K562 (cell line): Measurements from ENCODE around the gene MSRB3. TPM values are rescaled to one million over a fixed set of nuclear protein-coding genes. Genes with fewer than 3 reads are reported as not detected.

ENCODE experiments used
- ATAC-seq: fragments of 200-7000 bp; cut with Tn5 transposase; 3 replicates; pipeline ENCODE4 v1.9.1; 2020; ENCODE audit warnings: moderate library complexity
- BruUV-seq: library from RNA; stranded (reverse); fragments of 400-500 nt; replicated peaks from 2 replicates; lab custom pipeline; 2021; lab: Mats Ljungman, UMichigan
- CTCF ChIA-PET: fragments of 300-600 bp; formaldehyde crosslinking; extraction: SDS; loops from one replicate; lab custom pipeline; 2021; ENCODE audit warnings: low intra/inter-chr PET ratio; lab: Yijun Ruan, JAX
- POLR2A ChIA-PET: fragments of 300-600, 350-650 bp; sonication (Branson Sonifier 250); formaldehyde crosslinking; extraction: SDS; loops from one replicate; lab custom pipeline; 2021; ENCODE audit warnings: antibody characterized with exemption, inconsistent platforms; lab: Yijun Ruan, JAX
- DNase-seq, 4 experiments: peaks; one replicate each; pipeline versions ENCODE4 v3.0.0 to v3.0.0-alpha.2; 2011 to 2018; ENCODE audit warnings: low spot score in 3 of 4, mixed read lengths in 3 of 4; ENCODE audit errors: extremely low read depth in 1 of 4
- FAIRE-seq: peaks from 2 replicates; lab custom pipeline; 2011; peaks lifted over from hg19 to GRCh38; lab: Jason Lieb, UNC
- H2AFZ ChIP-seq: 2 replicates; pipeline ENCODE4 v1.6.0; 2011; ENCODE audit warnings: low read depth, low read length, control low read depth, inconsistent platforms
- H3K27ac ChIP-seq: fragments of 200-600 bp; 3 replicates; pipeline ENCODE4 v1.8.0; 2011; ENCODE audit warnings: low read depth, mild to moderate bottlenecking, control low read depth, inconsistent platforms, low read length, moderate library complexity, mixed read lengths; ENCODE audit errors: extremely low read depth
- H3K27me3 ChIP-seq, 2 experiments: fragments of 300-600 bp in 1 of 2; 2 replicates in 1 of 2; 3 replicates in 1 of 2; pipeline versions ENCODE4 v1.6.0 to v1.8.0; 2011; ENCODE audit warnings: inconsistent platforms in 2 of 2, low read length in 2 of 2, mild to moderate bottlenecking in 1 of 2, mixed read lengths in 1 of 2, moderate library complexity in 1 of 2; ENCODE audit not compliant: control insufficient read depth in 2 of 2, insufficient read depth in 2 of 2
- H3K36me3 ChIP-seq: fragments of 300-600 bp; 3 replicates; pipeline ENCODE4 v1.8.0; 2011; ENCODE audit warnings: mild to moderate bottlenecking, low read length, inconsistent platforms; ENCODE audit not compliant: control insufficient read depth, insufficient read depth
- H3K4me1 ChIP-seq, 2 experiments: fragments of 200-600 bp in 1 of 2; replicated peaks in 1 of 2; 2 replicates in 1 of 2; 3 replicates in 1 of 2; pipeline versions ENCODE4 v1.5.1 to v1.8.0; 2011; ENCODE audit warnings: inconsistent platforms in 2 of 2, low read length in 2 of 2, mild to moderate bottlenecking in 1 of 2, mixed read lengths in 1 of 2, moderate library complexity in 1 of 2; ENCODE audit not compliant: control insufficient read depth in 2 of 2, insufficient read depth in 2 of 2
- H3K4me2 ChIP-seq: 2 replicates; pipeline ENCODE4 v1.6.1; 2011; ENCODE audit warnings: low read length, control low read depth, inconsistent platforms, mixed read lengths; ENCODE audit not compliant: insufficient read depth
- H3K4me3 ChIP-seq: fragments of 200-600 bp; sonication (generic), shearing (Covaris generic); 2 replicates; pipeline ENCODE4 v1.5.1; 2016; ENCODE audit warnings: control low read depth, inconsistent platforms
- H3K79me2 ChIP-seq: fragments of 200-600 bp; 3 replicates; pipeline ENCODE4 v1.8.0; 2011; ENCODE audit warnings: low read length, inconsistent platforms; ENCODE audit not compliant: control insufficient read depth, insufficient read depth
- H3K9ac ChIP-seq, 2 experiments: 2 replicates each; pipeline versions ENCODE4 v1.6.0 to v1.6.1; 2011; ENCODE audit warnings: low read depth in 2 of 2, low read length in 2 of 2, control low read depth in 1 of 2, inconsistent platforms in 1 of 2, mild to moderate bottlenecking in 1 of 2, mixed read lengths in 1 of 2; ENCODE audit not compliant: insufficient read depth in 1 of 2
- H3K9me1 ChIP-seq: one replicate; pipeline ENCODE4 v1.6.0; 2011; ENCODE audit warnings: inconsistent platforms, mild to moderate bottlenecking, low read length, moderate library complexity; ENCODE audit not compliant: control insufficient read depth, insufficient read depth
- H3K9me3 ChIP-seq: replicated peaks from 2 replicates; pipeline ENCODE4 v1.5.1; 2011; ENCODE audit warnings: low read depth, low read length, inconsistent platforms; ENCODE audit not compliant: control insufficient read depth, insufficient read depth
- H4K20me1 ChIP-seq: replicated peaks from 2 replicates; pipeline ENCODE4 v1.6.1; 2011; ENCODE audit warnings: low read length, inconsistent platforms, mixed read lengths; ENCODE audit not compliant: control insufficient read depth, insufficient read depth
- ARID1B ChIP-seq: fragments of 450-650 bp; IDR thresholded peaks from 2 replicates; pipeline ENCODE4 v1.6.1; 2016; ENCODE audit warnings: antibody characterized with exemption, mild to moderate bottlenecking, inconsistent platforms
- DDX20 ChIP-seq: fragments of 450-650 bp; IDR thresholded peaks from 2 replicates; pipeline ENCODE4 v1.6.1; 2016; ENCODE audit warnings: missing genetic modification characterization, low read depth, mild to moderate bottlenecking, missing compliant biosample characterization, moderate library complexity
- RERE ChIP-seq: sonication (generic); formaldehyde crosslinking; IDR thresholded peaks from 2 replicates; pipeline ENCODE4 v1.8.0; 2023; ENCODE audit warnings: missing genetic modification reagents, mild to moderate bottlenecking, borderline replicate concordance
- SNIP1 ChIP-seq: fragments of 450-650 bp; IDR thresholded peaks from 2 replicates; pipeline ENCODE4 v1.7.1; 2017; ENCODE audit warnings: low read depth, mild to moderate bottlenecking
- WGBS: fragments of 100-300 bp; shearing (Covaris generic); methylation state at CpG from one replicate; pipeline ENCODE4 v1.1.6; 2016; ENCODE audit warnings: low coverage, mixed read lengths; ENCODE audit not compliant: insufficient coverage; ENCODE audit errors: missing lambda C conversion rate; 5-methylcytosine and 5-hydroxymethylcytosine counted together
- in situ Hi-C: fragments of 300-500 bp; cut with MboI; formaldehyde crosslinking; loops from 4 replicates; pipeline ENCODE4 v1.15.0; 2018; ENCODE audit warnings: inconsistent platforms, mixed read lengths
- intact Hi-C: fragments of 100-400 bp; cut with micrococcal nuclease; formaldehyde crosslinking; loops from 2 replicates; pipeline ENCODE4 v1.14.2; 2022
- polyA plus RNA-seq, 8 experiments: library from polyadenylated mRNA; depleted of rRNA in 4 of 8; stranded (reverse) in 5 of 8; unstranded in 3 of 8; fragments of >200 nt; fragmentation: Nextera tagmentation in 2 of 8; fragmentation: Illumina TruSeq in 1 of 8; extraction: Ambion mirVana in 2 of 8; extraction: Trizol in 1 of 8; gene quantifications; 2 replicates each; pipeline versions ENCODE4 v1.2.1 to v1.2.3, GENCODE V29; 2011 to 2014; ENCODE audit warnings: inconsistent platforms in 1 of 8, missing spikeins in 1 of 8
- total RNA-seq, 7 experiments: library from RNA; depleted of rRNA in 6 of 7; stranded (reverse); fragments of >200 nt in 6 of 7; fragmentation: Illumina TruSeq in 2 of 7; extraction: Trizol in 2 of 7; gene quantifications; 2 replicates each; pipeline versions ENCODE4 v1.2.1 to v1.2.3, GENCODE V29; 2011 to 2021; ENCODE audit warnings: low replicate concordance in 1 of 7
- TF ChIP-seq, protein P1 (sequence below): fragments of 450-650 bp; IDR thresholded peaks from 2 replicates; pipeline ENCODE4 v1.6.1; 2017; ENCODE audit warnings: antibody characterized with exemption, mild to moderate bottlenecking

MSRB3 gene
- total and polyA plus RNA-seq, 9 of the 15 experiments (the other 6 are each of a cell fraction or from before 2014, with no cell fraction given) = 0.04 TPM; not detected in 8

DNA sequence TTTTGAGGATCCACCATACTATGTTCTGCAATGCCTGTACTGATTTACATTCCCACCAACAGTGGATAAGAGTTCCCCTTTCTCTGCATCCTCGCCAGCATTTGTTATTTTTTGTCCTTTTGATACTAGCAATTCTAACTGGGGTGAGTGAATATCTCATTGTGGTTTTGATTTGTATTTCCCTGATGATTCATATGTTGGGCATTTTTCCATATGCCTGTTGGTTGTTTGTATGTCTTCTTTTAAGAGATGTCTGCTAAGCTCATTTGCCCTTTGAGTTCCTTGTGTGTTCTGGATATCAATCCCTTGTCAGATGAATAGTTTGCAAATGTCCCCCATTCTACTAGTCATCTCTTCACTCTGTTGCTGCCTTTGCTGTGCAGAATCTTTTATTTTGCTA, 49.0 kb upstream of the MSRB3 start:
- Histone ChIP-seq H3K9ac (no peak overlapping the region), H3K4me2 (no peak overlapping the region), H3K79me2 (peaks cover 5% of the 10 kb centered on the region; the same call in 2 of the 3 replicates), H3K9me3 (0 out of 2 replicates have a peak, but pooled peaks cover 3% of the 10 kb centered on the region), H3K27ac (no peak overlapping the region), H3K4me1 (no peaks in the 10 kb centered on the region), H4K20me1 (no peaks in the 10 kb centered on the region), H3K36me3 (peaks cover 11% of the 10 kb centered on the region; the same call in 2 of the 3 replicates), H3K27me3 (no peaks in the 10 kb centered on the region), H2AFZ (no peak overlapping the region), H3K4me3 (no peak overlapping the region), H3K9me1 (no peaks in the 10 kb centered on the region)
- 89% methylated on average over 1 of the region's 1 CpG for WGBS
- ChIA-PET POLR2A (no interaction called here), CTCF (no interaction called here)
- intact Hi-C loops (no loop called here), in situ Hi-C loops (no loop called here)
- ATAC-seq (no peak), DNase-seq (no peak), FAIRE-seq (no peak)
- no TSS peak for BruUV-seq
- TF ChIP-seq, protein P1, sequence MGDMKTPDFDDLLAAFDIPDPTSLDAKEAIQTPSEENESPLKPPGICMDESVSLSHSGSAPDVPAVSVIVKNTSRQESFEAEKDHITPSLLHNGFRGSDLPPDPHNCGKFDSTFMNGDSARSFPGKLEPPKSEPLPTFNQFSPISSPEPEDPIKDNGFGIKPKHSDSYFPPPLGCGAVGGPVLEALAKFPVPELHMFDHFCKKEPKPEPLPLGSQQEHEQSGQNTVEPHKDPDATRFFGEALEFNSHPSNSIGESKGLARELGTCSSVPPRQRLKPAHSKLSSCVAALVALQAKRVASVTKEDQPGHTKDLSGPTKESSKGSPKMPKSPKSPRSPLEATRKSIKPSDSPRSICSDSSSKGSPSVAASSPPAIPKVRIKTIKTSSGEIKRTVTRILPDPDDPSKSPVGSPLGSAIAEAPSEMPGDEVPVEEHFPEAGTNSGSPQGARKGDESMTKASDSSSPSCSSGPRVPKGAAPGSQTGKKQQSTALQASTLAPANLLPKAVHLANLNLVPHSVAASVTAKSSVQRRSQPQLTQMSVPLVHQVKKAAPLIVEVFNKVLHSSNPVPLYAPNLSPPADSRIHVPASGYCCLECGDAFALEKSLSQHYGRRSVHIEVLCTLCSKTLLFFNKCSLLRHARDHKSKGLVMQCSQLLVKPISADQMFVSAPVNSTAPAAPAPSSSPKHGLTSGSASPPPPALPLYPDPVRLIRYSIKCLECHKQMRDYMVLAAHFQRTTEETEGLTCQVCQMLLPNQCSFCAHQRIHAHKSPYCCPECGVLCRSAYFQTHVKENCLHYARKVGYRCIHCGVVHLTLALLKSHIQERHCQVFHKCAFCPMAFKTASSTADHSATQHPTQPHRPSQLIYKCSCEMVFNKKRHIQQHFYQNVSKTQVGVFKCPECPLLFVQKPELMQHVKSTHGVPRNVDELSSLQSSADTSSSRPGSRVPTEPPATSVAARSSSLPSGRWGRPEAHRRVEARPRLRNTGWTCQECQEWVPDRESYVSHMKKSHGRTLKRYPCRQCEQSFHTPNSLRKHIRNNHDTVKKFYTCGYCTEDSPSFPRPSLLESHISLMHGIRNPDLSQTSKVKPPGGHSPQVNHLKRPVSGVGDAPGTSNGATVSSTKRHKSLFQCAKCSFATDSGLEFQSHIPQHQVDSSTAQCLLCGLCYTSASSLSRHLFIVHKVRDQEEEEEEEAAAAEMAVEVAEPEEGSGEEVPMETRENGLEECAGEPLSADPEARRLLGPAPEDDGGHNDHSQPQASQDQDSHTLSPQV = no peak
- TF ChIP-seq DDX20 (tag) (no peak), SNIP1 (no peak), ARID1B (no peak), RERE (CRISPR knock-in tag) (no peak)
